GM12878 (cell line): ENCODE data around the gene CATSPER4.

ENCODE experiments used
- CREB1 ChIP-seq: IDR thresholded peaks from 2 replicates; pipeline ENCODE4 v1.6.1; 2012; ENCODE audit warnings: low read depth, mild to moderate bottlenecking, inconsistent platforms
- CREM ChIP-seq: IDR thresholded peaks from 2 replicates; pipeline ENCODE4 v1.6.1; 2014; ENCODE audit warnings: antibody characterized with exemption, low read depth
- KDM1A ChIP-seq: fragments of 200-600 bp; sonication (generic); IDR thresholded peaks from 2 replicates; pipeline ENCODE4 v1.6.1; 2016; ENCODE audit warnings: borderline replicate concordance
- NR2C2 ChIP-seq: IDR thresholded peaks from 2 replicates; pipeline ENCODE4 v1.6.1; 2011; ENCODE audit warnings: borderline replicate concordance, low read depth; ENCODE audit not compliant: control insufficient read depth, insufficient read length
- POLR2A ChIP-seq: IDR thresholded peaks from 2 replicates; pipeline ENCODE4 v1.6.1; 2011; ENCODE audit warnings: low read depth, mild to moderate bottlenecking, low read length
- RAD51 ChIP-seq: fragments of 450-650 bp; IDR thresholded peaks from 2 replicates; pipeline ENCODE4 v1.6.1; 2016; ENCODE audit warnings: moderate library complexity, mild to moderate bottlenecking, inconsistent platforms
- RFX5 ChIP-seq: IDR thresholded peaks from 2 replicates; pipeline ENCODE4 v1.6.1; 2011; ENCODE audit warnings: low read depth, low read length, improper control_type of control experiment
- SP1 ChIP-seq: IDR thresholded peaks from one replicate; pipeline ENCODE4 v1.6.1; 2011; ENCODE audit warnings: low read depth, low read length
- SPI1 ChIP-seq: IDR thresholded peaks from 2 replicates; pipeline ENCODE4 v1.6.1; 2011; ENCODE audit warnings: low read depth, mild to moderate bottlenecking, low read length, moderate library complexity, borderline replicate concordance; ENCODE audit not compliant: insufficient read depth
- TARDBP ChIP-seq: IDR thresholded peaks from 2 replicates; pipeline ENCODE4 v1.6.1; 2016; ENCODE audit warnings: borderline replicate concordance
- TF ChIP-seq, protein P1 (sequence below): fragments of 450-650 bp; IDR thresholded peaks from 2 replicates; pipeline ENCODE4 v1.6.1; 2017; ENCODE audit warnings: mild to moderate bottlenecking, low read depth, inconsistent platforms; ENCODE audit not compliant: poor library complexity, severe bottlenecking
- TF ChIP-seq, protein P2 (sequence below), 3 experiments: IDR thresholded peaks in 2 of 3; conservative IDR thresholded peaks in 1 of 3; 2 replicates each; pipeline ENCODE4 v1.5.1; 2011; ENCODE audit warnings: low read depth in 3 of 3, low read length in 3 of 3, mild to moderate bottlenecking in 3 of 3, control low read depth in 2 of 3, moderate library complexity in 2 of 3, inconsistent platforms in 1 of 3, mixed read lengths in 1 of 3; ENCODE audit not compliant: control insufficient read depth in 2 of 3, insufficient read depth in 1 of 3; ENCODE audit errors: extremely low read depth in 1 of 3
- TF ChIP-seq, protein P3 (sequence below): IDR thresholded peaks from 2 replicates; pipeline ENCODE4 v1.6.1; 2011; ENCODE audit warnings: low read depth, mild to moderate bottlenecking, low read length, moderate library complexity, borderline replicate concordance; ENCODE audit errors: extremely low read depth

DNA sequence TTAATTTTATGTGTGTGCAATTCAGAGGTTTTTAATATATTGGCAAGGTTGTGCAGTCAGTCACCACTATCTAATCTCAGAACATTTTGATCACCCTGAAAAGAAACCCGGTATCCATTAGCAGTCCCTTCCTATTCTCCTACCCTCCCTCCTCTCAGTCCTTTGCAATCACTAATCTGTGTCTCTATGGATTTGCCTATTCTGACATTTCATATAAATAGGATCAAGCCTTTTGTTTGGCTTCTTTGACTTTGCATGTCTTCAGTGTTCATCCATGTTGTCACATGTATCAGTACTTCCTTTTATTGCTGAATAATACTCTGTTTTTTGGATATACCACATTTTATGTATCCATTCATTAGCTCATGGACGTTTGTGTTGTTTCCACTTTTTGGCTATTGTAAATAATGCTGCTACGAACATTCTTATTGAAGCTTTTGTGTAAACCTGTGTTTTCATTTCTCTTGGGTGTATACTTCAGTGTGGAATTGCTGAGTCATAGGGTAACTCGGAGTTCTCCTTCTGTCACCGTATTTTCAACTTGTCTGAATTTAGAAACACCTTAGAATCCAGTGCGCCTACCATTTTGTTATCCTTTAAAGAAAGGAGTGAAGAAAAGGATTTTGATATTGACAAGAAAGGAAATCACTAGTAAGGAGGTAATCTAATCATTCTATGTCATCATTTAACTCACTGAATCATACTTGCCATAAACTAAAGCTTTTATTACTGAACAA lies 47.0 kb downstream of the CATSPER4 start:
- TF ChIP-seq SP1 (no peak), CREM (no peak), KDM1A (no peak), TARDBP (no peak), NR2C2 (no peak), POLR2A (no peak), SPI1 (0 out of 2 replicates have a peak, but pooled peaks have one; percentile 3), CREB1 (no peak), RAD51 (no peak), RFX5 (no peak)
- TF ChIP-seq, protein P1, sequence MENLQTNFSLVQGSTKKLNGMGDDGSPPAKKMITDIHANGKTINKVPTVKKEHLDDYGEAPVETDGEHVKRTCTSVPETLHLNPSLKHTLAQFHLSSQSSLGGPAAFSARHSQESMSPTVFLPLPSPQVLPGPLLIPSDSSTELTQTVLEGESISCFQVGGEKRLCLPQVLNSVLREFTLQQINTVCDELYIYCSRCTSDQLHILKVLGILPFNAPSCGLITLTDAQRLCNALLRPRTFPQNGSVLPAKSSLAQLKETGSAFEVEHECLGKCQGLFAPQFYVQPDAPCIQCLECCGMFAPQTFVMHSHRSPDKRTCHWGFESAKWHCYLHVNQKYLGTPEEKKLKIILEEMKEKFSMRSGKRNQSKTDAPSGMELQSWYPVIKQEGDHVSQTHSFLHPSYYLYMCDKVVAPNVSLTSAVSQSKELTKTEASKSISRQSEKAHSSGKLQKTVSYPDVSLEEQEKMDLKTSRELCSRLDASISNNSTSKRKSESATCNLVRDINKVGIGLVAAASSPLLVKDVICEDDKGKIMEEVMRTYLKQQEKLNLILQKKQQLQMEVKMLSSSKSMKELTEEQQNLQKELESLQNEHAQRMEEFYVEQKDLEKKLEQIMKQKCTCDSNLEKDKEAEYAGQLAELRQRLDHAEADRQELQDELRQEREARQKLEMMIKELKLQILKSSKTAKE = peak; percentile 12
- TF ChIP-seq, protein P2, sequence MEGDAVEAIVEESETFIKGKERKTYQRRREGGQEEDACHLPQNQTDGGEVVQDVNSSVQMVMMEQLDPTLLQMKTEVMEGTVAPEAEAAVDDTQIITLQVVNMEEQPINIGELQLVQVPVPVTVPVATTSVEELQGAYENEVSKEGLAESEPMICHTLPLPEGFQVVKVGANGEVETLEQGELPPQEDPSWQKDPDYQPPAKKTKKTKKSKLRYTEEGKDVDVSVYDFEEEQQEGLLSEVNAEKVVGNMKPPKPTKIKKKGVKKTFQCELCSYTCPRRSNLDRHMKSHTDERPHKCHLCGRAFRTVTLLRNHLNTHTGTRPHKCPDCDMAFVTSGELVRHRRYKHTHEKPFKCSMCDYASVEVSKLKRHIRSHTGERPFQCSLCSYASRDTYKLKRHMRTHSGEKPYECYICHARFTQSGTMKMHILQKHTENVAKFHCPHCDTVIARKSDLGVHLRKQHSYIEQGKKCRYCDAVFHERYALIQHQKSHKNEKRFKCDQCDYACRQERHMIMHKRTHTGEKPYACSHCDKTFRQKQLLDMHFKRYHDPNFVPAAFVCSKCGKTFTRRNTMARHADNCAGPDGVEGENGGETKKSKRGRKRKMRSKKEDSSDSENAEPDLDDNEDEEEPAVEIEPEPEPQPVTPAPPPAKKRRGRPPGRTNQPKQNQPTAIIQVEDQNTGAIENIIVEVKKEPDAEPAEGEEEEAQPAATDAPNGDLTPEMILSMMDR (IDR thresholded peaks at IDR 0.05 in 2 of 3, conservative IDR thresholded peaks at IDR 0.05 in 1 of 3; ENCODE audit: control insufficient read depth in 2 of 3, extremely low read depth in 1 of 3, insufficient read depth in 1 of 3, low read depth in 3 of 3, low read length in 3 of 3) = no peak
- TF ChIP-seq, protein P3, sequence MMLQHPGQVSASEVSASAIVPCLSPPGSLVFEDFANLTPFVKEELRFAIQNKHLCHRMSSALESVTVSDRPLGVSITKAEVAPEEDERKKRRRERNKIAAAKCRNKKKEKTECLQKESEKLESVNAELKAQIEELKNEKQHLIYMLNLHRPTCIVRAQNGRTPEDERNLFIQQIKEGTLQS = no peak
